Measurements from ENCODE around the gene MAD1L1. TPM values are rescaled to one million over a fixed set of nuclear protein-coding genes. Genes with fewer than 3 reads are reported as not detected.

Gene MAD1L1
- total RNA-seq, 1 experiment from 2014 or later: 50.8 TPM

DNA sequence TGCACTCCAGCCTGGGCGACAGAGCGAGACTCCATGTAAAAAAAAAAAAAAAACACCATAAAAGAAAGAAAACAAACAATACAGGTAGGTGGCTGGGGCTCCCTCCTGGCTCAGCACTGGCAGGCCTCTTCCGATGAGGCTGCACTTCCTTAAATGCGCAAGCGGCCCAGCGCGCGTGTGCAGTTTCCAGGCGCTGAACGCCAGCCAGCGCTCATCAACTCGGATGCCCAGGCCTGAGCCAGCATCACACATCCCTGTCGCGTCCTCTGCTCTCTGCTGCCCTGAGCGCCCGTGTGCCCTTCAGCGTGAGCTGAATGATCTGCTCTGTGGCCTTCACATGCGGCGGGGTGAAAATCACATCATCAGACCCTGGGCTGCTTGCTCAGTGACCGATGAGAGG is 41.1 kb upstream of the MAD1L1 start:
- peaks cover 22% of the 10 kb centered on the region for H3F3A ChIP-seq (ENCODE audit: insufficient read depth, low read depth)
- intact Hi-C loops (cut with micrococcal nuclease; ENCODE audit: unreplicated experiment): no loop called here
- no peak overlapping the region for H3K4me3 ChIP-seq
- DNase-seq: no peak
- no peak overlapping the region for H3K27ac ChIP-seq
- H2AFZ ChIP-seq: no peak overlapping the region
- no TSS peak for BruUV-seq (replicated peaks)
- no peaks in the 10 kb centered on the region for H3K36me3 ChIP-seq (ENCODE audit: low read depth)
- H4K20me1 ChIP-seq (ENCODE audit: insufficient read depth): 0 out of 2 replicates have a peak, but pooled peaks cover 8% of the 10 kb centered on the region
- no peak for TF ChIP-seq EZH2 (IDR thresholded peaks at IDR 0.05; ENCODE audit: low read depth)
- TF ChIP-seq, protein P1, sequence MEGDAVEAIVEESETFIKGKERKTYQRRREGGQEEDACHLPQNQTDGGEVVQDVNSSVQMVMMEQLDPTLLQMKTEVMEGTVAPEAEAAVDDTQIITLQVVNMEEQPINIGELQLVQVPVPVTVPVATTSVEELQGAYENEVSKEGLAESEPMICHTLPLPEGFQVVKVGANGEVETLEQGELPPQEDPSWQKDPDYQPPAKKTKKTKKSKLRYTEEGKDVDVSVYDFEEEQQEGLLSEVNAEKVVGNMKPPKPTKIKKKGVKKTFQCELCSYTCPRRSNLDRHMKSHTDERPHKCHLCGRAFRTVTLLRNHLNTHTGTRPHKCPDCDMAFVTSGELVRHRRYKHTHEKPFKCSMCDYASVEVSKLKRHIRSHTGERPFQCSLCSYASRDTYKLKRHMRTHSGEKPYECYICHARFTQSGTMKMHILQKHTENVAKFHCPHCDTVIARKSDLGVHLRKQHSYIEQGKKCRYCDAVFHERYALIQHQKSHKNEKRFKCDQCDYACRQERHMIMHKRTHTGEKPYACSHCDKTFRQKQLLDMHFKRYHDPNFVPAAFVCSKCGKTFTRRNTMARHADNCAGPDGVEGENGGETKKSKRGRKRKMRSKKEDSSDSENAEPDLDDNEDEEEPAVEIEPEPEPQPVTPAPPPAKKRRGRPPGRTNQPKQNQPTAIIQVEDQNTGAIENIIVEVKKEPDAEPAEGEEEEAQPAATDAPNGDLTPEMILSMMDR (conservative IDR thresholded peaks at IDR 0.05): no peak
- POLR2A ChIA-PET (ENCODE audit: unreplicated experiment): no interaction called here
- H3K9me3 ChIP-seq (ENCODE audit: insufficient read depth, low read depth): no peaks in the 10 kb centered on the region
- H3K27me3 ChIP-seq (ENCODE audit: insufficient read depth, low read depth): no peaks in the 10 kb centered on the region
- no peaks in the 10 kb centered on the region for H3K79me2 ChIP-seq (ENCODE audit: low read depth)
- no peaks in the 10 kb centered on the region for H3K9me2 ChIP-seq (ENCODE audit: insufficient read depth)
- H3K4me2 ChIP-seq: no peak overlapping the region
- peaks cover 22% of the 10 kb centered on the region for H3K4me1 ChIP-seq (replicated peaks; ENCODE audit: insufficient read depth)
- CTCF ChIA-PET: no interaction called here

DNA sequence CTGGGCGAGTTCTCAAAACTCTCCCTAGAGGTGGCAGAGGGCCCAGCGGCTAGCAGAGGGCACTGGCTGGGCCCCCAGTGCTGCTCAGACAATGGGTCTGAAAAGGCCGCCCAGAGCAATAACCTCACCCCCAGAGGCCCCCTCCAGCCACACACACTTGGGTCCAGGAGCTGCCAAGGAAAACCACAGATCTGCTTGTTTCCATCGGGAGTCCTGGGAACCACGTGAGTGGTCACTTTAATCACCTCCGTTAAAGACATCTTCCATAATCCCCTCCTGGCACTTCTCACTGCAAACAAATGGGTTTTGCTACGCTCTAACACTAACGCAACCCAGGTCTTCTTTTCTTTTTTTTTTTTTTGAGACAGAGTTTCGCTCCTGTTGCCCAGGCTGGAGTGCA is 39.3 kb upstream of the MAD1L1 start:
- no peaks in the 10 kb centered on the region for H3K9me2 ChIP-seq (ENCODE audit: insufficient read depth)

DNA sequence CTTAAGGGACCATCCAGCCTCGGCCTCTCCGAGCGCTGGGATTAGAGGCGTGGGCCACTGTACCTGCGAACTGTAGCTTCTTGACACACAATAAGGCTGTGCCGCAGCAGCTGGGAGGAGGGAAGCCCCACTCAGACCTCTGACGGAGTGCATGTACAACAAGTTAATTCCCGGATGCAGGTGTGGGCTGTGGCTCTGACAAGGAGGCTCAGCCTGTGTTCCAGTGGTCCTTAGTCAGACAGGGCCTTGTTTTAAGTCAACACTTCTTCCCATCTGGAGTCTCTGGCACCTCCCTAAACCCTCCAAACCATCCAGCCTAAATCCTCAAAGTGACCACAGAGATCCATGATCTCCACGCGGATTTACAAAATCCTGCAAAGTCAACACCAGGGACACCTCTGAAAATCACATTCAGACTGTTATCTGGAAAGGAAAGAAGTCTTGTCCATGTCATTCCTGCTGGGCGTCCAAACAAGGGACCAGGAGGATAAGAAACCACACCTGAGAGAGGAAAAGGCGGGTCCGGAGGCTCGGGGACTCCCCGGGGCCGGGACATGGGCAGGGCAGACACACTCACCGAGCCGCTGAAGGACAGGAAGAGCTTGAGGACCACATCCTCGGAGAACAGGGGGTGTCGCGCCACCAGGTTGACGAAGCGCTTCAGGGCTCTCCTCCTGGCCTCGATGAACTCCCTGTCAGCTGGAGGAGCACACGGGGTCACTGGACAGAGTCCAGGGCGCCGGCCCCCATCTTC is 38.7 kb upstream of the MAD1L1 start:
- Histone ChIP-seq H3K36me3 (ENCODE audit: low read depth) (no peaks in the 10 kb centered on the region), H3K27ac (no peak overlapping the region), H4K20me1 (ENCODE audit: insufficient read depth) (0 out of 2 replicates have a peak, but pooled peaks cover 5% of the 10 kb centered on the region), H3K79me2 (ENCODE audit: low read depth) (no peaks in the 10 kb centered on the region), H3K27me3 (ENCODE audit: insufficient read depth, low read depth) (no peaks in the 10 kb centered on the region), H3F3A (ENCODE audit: insufficient read depth, low read depth) (peaks cover 28% of the 10 kb centered on the region), H3K4me3 (no peak overlapping the region), H3K4me1 (replicated peaks; ENCODE audit: insufficient read depth) (peaks cover 28% of the 10 kb centered on the region), H3K9me3 (ENCODE audit: insufficient read depth, low read depth) (no peaks in the 10 kb centered on the region), H2AFZ (no peak overlapping the region), H3K4me2 (peak overlapping the region; percentile 85; the same call in 1 of the 2 replicates), H3K9me2 (ENCODE audit: insufficient read depth) (no peaks in the 10 kb centered on the region)
- no TSS peak for BruUV-seq (replicated peaks)
- POLR2A ChIA-PET (ENCODE audit: unreplicated experiment): interaction anchor here (0.6 kb wide), 1 partner anchor 69 kb away, joined by 4 read pairs; no protein-coding TSS in a partner anchor
- intact Hi-C loops (cut with micrococcal nuclease; ENCODE audit: unreplicated experiment): loop anchor here (2.0 kb wide), 1 partner anchor 35 kb away; no protein-coding TSS in a partner anchor
- CTCF ChIA-PET: no interaction called here
- TF ChIP-seq EZH2 (IDR thresholded peaks at IDR 0.05; ENCODE audit: low read depth): no peak
- TF ChIP-seq, protein P1 (conservative IDR thresholded peaks at IDR 0.05): no peak
- DNase-seq: no peak

More for the DNA sequence above, 39.3 kb upstream of the MAD1L1 start:
- intact Hi-C loops (cut with micrococcal nuclease; ENCODE audit: unreplicated experiment): no loop called here
- no peak for DNase-seq
- Histone ChIP-seq H3F3A (ENCODE audit: insufficient read depth, low read depth) (peaks cover 22% of the 10 kb centered on the region), H3K36me3 (ENCODE audit: low read depth) (no peaks in the 10 kb centered on the region), H3K4me2 (no peak overlapping the region), H2AFZ (no peak overlapping the region), H3K27me3 (ENCODE audit: insufficient read depth, low read depth) (no peaks in the 10 kb centered on the region), H3K4me1 (replicated peaks; ENCODE audit: insufficient read depth) (peaks cover 22% of the 10 kb centered on the region), H3K79me2 (ENCODE audit: low read depth) (no peaks in the 10 kb centered on the region), H3K9me3 (ENCODE audit: insufficient read depth, low read depth) (no peaks in the 10 kb centered on the region), H4K20me1 (ENCODE audit: insufficient read depth) (0 out of 2 replicates have a peak, but pooled peaks cover 5% of the 10 kb centered on the region), H3K4me3 (no peak overlapping the region), H3K27ac (no peak overlapping the region)
- no TSS peak for BruUV-seq (replicated peaks)
- CTCF ChIA-PET: no interaction called here
- POLR2A ChIA-PET (ENCODE audit: unreplicated experiment): interaction anchor here (0.6 kb wide), 1 partner anchor 68 kb away, joined by 4 read pairs; no protein-coding TSS in a partner anchor
- TF ChIP-seq EZH2 (IDR thresholded peaks at IDR 0.05; ENCODE audit: low read depth): no peak
- TF ChIP-seq, protein P1 (conservative IDR thresholded peaks at IDR 0.05): no peak

Data from PC-9 (cell line).